ENCODE measurements around the gene COL7A1.
"Not testable (repeated sequence)": the region's sequence is repeated elsewhere in the genome, so short reads cannot be mapped to it uniquely, and the experiment has no call there.

Gene COL7A1

DNA sequence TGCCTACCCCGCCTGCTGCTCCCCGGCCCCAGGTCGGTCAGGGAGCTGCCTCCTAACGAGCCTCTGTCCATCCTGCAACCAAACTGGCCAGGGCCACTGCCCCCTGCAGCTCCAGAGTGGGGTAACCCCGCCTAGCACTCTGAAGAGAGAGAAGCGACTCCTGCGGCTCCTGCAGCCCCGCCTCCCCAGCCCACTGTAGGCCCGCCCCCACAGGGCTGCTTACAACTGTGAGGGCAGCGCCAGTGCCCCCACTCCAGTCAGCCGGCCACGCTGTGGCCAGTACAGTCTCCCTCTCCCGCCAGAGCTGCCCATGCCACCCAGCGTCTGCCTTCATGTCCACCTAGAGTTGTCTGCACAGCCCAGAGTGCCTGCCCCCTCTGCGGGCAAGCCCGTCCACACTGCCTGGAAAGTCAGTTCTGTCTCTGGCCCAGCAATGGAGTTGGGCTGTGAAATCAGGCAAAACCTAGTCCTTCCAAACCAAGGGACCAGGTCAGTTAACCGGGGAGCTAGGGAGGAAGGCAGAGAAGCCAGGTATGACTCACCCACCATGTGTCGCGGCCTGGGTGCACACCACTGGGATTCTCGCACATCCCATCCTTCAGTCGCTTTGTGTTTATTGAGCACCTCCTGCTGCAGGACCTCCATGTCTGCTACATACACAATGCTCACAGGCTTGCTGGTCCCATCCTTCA lies 33.9 kb downstream of the COL7A1 start:
- DNase-seq, result peak; percentile 44

GRCh38 chr3:48560648-48561018 lies 34.5 kb downstream of the COL7A1 start:
- no peak for DNase-seq

DNA sequence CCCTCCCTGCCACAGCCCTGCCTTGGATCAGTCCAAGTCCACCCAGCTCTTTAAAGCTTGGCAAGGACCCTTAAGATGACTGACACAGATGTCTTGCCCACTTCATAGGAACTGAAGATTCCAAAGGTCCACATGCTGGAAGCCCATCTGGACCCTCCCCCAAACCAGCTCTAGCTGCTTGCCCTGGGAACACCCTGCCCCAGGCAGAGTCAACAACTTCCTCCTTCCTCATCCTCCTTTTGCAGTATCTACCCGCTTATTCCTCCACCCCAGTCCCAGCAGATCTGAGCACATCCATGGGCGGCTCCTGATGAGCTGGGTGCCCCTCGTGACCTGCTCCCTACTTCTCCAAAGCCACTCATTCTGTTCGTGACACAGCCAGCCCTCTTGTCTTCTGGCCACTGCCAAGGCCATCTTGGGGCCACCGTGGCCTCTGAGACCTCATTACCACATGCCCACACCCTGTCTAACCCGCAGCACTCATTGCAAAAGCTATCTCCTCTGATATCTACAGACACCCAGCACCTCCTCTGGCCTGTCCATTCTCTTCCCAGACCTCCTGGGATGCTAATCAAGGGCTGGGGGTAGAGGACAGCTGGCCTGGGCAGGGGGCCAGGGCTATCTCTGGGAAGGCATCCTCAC lies 36.5 kb downstream of the COL7A1 start:
- peak; percentile 9 for DNase-seq

DNA sequence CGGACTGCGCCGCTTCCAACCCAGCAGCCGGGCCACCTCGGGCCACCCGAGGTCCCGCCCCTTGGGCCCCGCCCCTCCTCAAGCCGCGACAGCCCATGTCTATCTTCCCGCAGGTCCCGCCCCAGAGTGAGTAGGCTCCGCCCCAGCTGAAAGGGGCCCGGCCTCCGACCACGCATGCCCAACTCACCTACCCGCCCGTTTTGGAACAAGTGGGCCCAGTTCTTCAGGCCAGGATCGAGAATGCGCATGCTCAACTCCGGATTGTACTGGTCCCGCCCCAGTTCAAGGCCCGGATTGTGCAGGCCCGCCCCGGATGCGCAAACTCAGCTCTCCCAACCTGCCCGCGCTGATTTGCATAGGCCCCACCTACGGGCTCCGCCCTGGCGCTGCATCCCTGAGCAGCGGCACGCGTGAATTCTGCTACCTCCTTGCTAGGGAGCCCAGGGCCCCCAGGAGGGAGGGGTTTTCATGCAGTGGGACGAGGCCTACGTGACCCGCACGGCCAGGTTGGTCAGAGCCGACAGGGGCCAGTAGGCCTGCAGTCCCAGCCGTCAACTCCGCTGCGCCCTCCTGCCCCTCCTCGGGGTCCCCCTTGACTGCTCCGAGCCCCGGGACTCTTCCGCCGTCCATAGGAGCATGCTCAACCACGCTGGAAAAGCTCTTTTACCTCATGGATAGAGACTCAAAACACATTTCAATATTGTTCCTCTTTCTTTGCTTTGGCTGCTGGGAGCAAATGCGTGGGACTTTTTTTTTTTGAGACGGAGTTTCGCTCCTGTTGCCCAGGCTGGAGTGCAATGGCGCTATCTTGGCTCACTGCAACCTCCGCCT lies 38.1 kb downstream of the COL7A1 start, which contains the start of gene PFKFB4:
PFKFB4 (minus strand) TSS at position 8 of the 831 bp plus-strand sequence. CDS start 26 bp downstream, outside the sequence.
- peak; percentile 98 for DNase-seq

DNA sequence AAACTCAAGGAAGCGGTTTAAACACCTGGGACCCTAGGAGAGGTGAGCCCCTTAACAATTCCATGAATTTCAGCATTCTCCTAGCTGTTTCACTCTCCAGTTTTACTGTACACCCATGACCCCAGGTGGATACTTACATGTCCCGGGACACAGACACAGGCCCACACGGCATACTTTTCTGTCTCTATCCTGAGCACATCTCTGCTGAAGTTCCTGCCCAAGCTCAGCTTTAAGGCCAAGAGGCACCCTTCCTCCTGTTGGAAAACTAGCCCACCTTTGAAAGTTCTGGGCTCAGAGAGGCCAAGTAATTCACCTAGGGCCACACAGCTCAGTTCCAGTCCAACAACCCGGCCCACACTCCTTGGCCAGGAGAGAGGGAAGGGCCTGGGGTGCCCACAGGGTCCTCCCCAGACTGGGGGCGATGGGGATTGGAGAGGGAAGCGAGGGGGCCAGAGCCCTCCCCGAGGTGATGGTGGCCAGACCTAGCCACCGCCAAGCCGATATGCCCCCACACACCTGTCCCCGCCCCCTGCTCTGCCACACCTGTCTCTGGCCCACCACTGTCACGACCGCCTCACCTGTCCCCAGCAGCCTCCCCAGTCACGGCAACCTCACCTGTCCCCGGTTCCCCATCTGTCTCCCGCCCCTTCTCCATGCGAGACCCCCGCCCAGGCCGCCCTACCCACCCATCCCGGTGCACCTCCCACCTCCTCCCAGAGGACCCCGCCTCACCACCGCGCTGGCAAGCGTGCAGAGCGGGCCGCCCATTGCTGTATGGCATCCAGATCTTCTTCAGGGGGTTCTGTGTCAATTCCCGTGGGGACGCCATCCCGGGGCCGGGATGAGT lies 39.0 kb downstream of the COL7A1 start:
- no peak for DNase-seq

DNA sequence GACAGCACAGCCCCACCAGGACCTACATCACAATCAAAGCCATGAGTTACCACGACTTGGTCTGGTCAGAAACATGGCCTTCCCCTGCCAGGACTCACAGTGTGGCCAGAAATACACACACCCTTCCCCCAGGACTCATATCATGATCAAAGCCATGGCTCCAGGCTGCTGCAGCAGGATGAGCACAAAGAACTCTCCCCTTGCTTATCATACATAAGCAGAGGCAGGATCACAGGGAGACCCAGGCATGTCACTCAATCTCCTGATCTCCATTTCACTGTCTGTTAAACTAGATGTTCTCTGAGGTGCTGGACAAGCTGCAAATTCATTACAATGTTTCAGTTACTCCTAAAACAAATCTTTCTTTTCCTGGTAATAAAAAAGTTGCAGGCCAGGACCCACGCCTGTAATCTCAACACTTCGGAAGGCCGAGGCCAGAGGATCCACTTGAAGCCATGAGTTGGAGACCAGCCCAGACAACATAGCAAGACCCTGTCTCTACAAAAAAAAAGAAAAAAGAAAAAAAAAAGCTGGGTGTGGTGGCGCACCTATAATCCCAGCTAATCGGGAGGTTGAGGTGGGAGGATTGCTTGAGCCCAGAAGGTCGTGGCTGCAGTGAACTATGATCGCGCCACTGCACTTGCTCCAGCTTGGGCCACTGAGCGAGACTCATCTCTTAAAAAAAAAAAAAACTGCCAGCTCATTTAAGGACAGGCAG lies 39.7 kb downstream of the COL7A1 start:
- no peak for DNase-seq

- DNase-seq, result no peak
These were observed 41.0 kb downstream of the COL7A1 start for GRCh38 chr3:48553886-48554845.

DNA sequence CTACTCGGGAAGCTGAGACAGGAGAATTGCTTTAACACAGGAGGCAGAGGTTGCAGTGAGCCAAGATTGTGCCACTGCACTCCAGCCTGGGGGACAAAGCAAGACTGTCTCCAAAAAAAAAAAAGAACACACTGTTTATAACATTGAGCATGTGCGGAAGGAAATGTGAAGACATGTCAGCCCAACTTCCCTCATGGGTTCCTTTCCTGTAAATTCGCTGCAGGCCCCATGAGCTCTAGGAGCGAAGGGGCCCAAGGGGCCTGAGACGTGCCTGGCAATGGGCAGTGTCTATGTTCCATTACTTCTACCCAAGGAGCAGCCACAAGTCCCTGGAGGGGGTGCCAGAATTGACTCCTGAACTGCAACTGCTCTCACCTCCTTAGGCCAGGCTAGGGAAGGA lies 41.8 kb downstream of the COL7A1 start:
- no peak for DNase-seq

DNA sequence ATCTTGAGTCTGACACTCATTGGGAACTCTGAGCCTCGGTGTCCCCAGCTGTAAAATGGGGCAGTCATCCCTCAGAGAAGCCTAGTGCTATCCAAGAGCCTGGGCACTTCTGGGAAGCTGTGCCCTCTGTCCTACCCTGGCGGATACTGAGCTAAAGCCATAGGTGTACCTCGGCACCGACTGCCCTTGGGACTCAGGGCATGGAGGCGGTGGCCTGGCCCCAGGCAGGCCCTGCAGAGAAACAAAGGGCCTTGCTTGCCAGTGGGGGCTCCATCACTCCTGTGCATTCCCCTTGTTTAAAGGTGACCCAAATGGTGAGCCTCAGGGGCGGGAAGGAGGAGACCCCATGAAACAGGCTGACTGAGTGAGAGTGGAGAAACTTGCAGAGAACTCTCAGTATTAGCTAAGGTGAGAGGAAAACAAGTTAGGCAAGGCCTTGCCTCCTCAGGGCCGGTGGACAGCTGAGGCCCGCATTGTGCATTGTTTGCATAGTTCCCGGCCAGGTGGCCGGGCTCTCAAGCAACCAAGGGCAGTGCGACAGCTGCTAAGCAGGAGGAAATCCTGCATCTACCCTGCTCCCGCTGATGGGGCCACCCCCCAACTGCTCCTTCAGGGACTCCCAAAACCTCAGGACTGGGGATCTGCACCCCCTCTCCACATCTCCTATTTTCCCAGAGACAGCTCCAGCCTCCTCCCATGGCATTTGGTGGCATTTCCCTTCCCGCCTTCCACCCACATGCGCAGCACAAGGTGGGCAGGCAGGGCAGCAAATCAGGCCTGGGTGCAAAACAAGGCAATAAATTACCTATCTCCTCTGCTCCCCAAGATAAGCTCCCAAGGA lies 42.8 kb downstream of the COL7A1 start:
- DNase-seq, result peak; percentile 65

DNA sequence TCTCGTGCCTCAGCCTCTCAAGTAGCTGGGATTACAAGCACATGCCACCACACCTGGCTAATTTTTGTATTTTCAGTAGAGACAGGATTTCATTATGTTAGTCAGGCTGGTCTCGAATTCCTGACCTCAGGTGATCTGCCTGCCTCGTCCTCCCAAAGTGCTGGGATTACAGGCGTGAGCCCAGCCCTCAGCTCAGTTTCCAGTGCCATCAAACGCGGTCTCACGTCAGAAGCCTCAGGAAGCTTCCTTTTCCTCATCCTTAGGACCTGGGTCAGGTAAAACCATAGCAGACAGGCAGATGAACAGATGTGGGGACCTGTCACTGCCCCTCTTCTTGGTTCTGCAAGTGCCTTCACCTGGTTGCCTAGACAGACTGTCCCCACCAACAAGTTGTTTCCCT lies 43.5 kb downstream of the COL7A1 start:
- DNase-seq, result not testable (repeated sequence)

- DNase-seq, result peak; percentile 45
These were observed 46.1 kb downstream of the COL7A1 start for GRCh38 chr3:48548729-48549705.

GRCh38 chr3:48548126-48548525 lies 47.0 kb downstream of the COL7A1 start:
- DNase-seq, result no peak

DNA sequence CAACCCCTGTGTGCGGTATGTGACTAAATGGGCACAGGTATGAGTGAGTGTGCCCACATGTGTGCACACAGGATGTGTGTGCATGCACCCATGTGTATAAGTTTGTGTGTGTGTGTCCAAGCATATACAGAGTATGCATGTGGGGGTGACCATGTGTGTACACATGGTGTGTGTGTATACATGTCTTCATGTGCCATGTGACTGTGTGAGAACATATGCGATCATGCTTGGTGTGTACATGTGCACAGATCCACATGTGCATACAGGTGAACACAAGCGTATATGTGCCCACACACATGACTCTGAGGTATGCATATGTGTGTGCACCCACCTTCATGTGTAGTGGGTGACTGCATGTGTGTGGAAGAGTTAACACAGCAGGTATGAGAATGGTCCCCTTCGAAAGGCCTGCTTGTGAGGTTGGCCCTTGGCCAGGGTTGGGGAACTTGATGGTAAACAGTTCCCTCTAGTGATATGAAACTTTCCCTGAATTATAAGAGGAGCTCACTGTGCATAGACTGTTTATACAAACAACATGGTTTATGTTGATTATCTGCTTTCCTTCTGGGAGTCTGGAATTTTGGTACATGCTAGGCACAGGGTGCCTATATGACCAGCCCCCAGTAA lies 48.8 kb downstream of the COL7A1 start:
- no peak for DNase-seq

DNA sequence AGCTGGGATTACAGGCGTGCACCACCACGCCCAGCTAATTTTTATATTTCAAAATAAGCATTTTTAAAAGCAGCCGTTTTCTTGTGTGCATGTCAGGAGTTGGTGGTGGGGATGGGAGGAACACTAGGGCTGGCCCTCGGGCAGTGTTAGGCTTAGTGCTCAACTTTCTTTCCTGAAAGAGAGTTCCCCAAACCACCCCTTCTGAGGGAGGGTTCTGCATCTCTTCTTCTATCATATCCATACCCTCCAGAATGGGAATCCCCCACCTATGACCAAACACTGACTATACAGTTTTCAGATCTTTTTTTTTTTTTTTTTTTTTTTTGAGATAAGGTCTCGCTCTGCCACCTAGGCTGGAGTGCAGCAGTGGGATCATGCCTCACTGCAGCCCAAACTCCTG lies 51.0 kb downstream of the COL7A1 start:
- no peak for DNase-seq

DNA sequence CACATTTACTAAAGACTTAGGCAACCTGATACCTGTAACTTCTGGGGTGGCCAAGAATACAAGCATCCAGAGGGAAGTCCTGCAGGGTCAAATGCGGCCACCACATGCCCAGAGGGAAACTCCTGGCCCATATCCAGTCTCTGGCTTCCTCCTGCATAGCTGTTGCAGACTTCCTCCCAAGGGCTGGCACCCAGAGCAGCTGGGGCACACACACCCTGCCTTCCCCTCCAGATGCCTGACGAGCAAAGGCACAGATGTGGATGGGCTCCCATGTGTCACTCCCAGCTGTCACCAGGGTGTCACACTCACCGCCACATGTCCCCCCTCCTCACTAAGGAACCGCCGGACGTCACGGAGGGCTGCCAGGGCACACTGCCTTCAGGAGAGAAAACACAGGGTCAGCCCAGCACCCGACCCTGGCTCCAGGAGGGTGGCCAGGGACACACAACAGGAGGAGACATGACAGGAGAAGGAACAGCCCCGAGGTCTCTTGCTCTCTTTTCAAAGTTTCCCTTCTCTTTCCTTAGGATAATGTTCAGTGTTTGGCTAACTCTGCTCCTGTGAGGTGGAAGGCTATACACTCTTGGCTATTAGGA lies 51.8 kb downstream of the COL7A1 start:
- DNase-seq, result no peak

DNA sequence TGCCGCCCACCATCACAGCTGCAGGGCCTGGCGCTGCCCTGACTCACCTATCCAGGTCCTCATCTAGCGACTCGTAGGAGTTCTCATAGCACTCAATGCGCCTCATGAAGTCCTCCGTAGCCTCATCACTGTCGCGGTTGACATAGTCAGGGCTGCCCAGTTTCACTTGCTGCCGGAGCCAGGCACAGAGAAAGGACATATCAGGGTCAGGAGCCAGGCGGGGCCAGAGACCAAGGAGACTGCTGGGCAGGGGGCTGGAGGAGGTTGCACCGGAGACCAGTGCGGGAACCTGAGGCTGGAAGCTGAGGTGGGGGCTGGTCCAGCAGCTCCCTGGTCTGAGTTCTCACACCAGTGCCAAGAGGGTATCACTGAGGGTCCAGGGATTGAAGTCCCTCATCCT lies 56.7 kb downstream of the COL7A1 start:
- DNase-seq, result no peak

DNA sequence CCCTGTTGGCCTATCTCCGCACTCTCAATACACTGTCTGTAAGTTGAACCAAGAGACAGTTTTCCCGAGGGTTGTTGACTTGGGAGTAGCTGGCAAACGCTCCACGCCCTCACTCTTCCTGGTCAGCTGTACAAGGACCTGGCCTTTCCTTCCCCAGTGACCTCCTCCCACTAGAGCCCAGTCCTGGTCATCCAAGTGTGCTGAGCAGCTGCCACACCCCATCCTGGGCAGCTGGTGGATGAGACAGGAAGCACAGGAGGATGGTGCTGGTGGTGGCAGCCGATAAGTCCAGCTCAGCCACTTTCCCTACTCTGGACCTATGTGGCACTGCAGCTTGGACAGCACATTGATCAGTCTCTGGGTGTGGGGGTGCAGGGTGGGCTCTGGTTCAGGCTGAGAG lies 58.3 kb downstream of the COL7A1 start:
- no peak for DNase-seq

DNA sequence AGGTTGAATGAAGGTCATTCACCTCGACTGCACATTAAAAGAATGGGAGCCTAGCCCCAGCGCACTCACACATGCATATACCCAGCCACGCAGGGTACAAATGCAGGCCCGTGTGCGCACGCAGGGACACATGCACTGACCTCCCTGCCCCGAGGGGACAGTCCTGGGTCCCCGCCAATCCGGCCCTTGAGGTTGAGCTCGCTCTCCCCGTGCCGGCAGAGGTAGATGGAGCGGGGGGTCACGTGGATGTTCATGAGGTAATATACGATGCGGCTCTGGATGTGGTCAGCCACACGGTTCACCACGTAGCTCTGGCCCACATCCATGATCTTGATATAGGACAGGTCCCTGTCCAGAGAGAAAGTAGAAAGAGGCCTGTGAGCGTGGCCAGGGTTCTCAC lies 59.0 kb downstream of the COL7A1 start:
- DNase-seq, result no peak
